Thyroid gland (tissue), 4 donors: ENCODE measurements around the gene ELAVL1.

Source experiments
- POLR2A ChIP-seq, 2 donors: fragments of 450-650 bp; IDR thresholded peaks; one replicate each; pipeline ENCODE4 v1.6.1; 2017; ENCODE audit warnings: antibody characterized with exemption in 2 of 2, mild to moderate bottlenecking in 2 of 2, moderate library complexity in 1 of 2
- TF ChIP-seq, protein P1 (sequence below), 6 experiments: fragments of 200-600 bp in 3 of 6; fragments of 450-650 bp in 3 of 6; sonication (generic) in 3 of 6; IDR thresholded peaks; one replicate each; pipeline ENCODE4 v1.5.1; 2016 to 2019; ENCODE audit warnings: antibody characterized with exemption in 6 of 6, mild to moderate bottlenecking in 2 of 6, inconsistent platforms in 1 of 6, moderate library complexity in 1 of 6

DNA sequence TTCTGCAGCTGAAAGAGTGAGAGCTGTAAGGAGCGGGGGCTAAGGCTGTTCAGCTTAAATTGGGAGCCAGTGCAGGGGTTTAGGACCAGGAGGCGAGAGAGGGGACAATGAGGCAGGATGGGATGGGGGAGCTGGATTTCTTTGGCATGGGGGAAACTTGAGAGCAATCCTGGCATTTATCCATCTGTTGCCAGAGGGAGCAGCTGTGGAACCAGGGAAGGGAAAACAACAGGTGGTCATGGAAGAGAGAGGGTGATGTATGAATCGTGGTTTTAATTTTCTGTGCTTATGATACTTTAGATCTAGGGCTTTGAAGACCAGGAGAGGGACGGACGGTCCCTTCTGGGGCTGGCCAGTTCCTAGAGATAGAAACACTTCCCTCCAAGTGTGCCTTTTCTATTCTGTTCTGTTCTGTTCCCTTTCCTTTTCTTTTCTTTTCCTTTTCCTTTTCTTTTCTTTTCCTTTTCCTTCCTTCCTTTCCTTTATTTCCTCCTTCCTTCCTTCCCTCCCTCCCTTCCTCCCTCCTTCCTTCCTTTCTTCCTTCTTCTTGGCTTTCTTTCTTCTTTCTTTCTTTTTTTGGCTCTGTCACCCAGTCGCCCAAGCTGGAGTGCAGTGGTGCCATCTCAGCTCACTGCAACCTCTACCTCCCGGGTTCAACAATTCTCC lies 31.1 kb upstream of the ELAVL1 start:
- TF ChIP-seq, protein P1, sequence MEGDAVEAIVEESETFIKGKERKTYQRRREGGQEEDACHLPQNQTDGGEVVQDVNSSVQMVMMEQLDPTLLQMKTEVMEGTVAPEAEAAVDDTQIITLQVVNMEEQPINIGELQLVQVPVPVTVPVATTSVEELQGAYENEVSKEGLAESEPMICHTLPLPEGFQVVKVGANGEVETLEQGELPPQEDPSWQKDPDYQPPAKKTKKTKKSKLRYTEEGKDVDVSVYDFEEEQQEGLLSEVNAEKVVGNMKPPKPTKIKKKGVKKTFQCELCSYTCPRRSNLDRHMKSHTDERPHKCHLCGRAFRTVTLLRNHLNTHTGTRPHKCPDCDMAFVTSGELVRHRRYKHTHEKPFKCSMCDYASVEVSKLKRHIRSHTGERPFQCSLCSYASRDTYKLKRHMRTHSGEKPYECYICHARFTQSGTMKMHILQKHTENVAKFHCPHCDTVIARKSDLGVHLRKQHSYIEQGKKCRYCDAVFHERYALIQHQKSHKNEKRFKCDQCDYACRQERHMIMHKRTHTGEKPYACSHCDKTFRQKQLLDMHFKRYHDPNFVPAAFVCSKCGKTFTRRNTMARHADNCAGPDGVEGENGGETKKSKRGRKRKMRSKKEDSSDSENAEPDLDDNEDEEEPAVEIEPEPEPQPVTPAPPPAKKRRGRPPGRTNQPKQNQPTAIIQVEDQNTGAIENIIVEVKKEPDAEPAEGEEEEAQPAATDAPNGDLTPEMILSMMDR (IDR thresholded peaks at IDR 0.05): no peak
- no peak for TF ChIP-seq POLR2A (IDR thresholded peaks at IDR 0.05)
